Tibial nerve (tissue), 4 donors: ENCODE results near the gene FLII. TPM values are rescaled to one million over a fixed set of nuclear protein-coding genes. Genes with fewer than 3 reads are reported as not detected.

Experiments used
- DNase-seq, 2 donors: peaks; one replicate each; pipeline ENCODE4 v3.0.0-alpha.2; 2019; ENCODE audit warnings: low spot score in 2 of 2
- H3K27ac ChIP-seq, 4 donors: fragments of 200-600 bp; sonication (generic) in 3 of 4; one replicate each; pipeline ENCODE4 v1.5.1; 2017 to 2019; ENCODE audit warnings: mild to moderate bottlenecking in 1 of 4
- H3K27me3 ChIP-seq, 2 donors: fragments of 200-600 bp; sonication (generic) in 1 of 2; one replicate each; pipeline versions ENCODE4 v1.5.1 to v1.6.0; 2017 to 2019
- H3K36me3 ChIP-seq, 3 donors: fragments of 200-600 bp; sonication (generic); one replicate each; pipeline ENCODE4 v1.5.1; 2018 to 2019
- H3K4me1 ChIP-seq, 4 donors: fragments of 200-600 bp; sonication (generic) in 3 of 4; one replicate each; pipeline ENCODE4 v1.5.1; 2017 to 2019
- H3K4me3 ChIP-seq, 4 donors: fragments of 200-600 bp; sonication (generic) in 3 of 4; one replicate each; pipeline ENCODE4 v1.5.1; 2017 to 2019; ENCODE audit warnings: mild to moderate bottlenecking in 1 of 4, moderate library complexity in 1 of 4
- H3K9me3 ChIP-seq, 4 donors: fragments of 200-600 bp; sonication (generic) in 3 of 4; one replicate each; pipeline ENCODE4 v1.5.1; 2017 to 2019
- CTCF ChIP-seq, 5 experiments: fragments of 200-600 bp in 3 of 5; fragments of 450-650 bp in 2 of 5; sonication (generic) in 3 of 5; IDR thresholded peaks; one replicate each; pipeline ENCODE4 v1.5.1; 2016 to 2019; ENCODE audit warnings: antibody characterized with exemption in 5 of 5, mild to moderate bottlenecking in 3 of 5, moderate library complexity in 2 of 5
- EP300 ChIP-seq, 2 donors: sonication (generic); formaldehyde crosslinking; IDR thresholded peaks; one replicate each; pipeline ENCODE4 v1.6.1; 2017; ENCODE audit warnings: antibody characterized with exemption in 2 of 2, mild to moderate bottlenecking in 1 of 2
- POLR2A ChIP-seq, 2 donors: fragments of 450-650 bp; IDR thresholded peaks; one replicate each; pipeline ENCODE4 v1.6.1; 2017; ENCODE audit warnings: antibody characterized with exemption in 2 of 2, mild to moderate bottlenecking in 2 of 2, moderate library complexity in 2 of 2
- WGBS, 2 donors: methylation state at CpG; one replicate each; pipeline ENCODE4 v1.1.5; 2018; 5-methylcytosine and 5-hydroxymethylcytosine counted together
- total RNA-seq, 4 donors: library from RNA; depleted of rRNA; stranded (reverse); fragments of >200 nt; gene quantifications; one replicate each; pipeline ENCODE4 v1.1.0, GENCODE V29; 2016

Gene FLII
- total RNA-seq, 4 donors from 2014 or later = 284 to 466 (median 335) TPM

DNA sequence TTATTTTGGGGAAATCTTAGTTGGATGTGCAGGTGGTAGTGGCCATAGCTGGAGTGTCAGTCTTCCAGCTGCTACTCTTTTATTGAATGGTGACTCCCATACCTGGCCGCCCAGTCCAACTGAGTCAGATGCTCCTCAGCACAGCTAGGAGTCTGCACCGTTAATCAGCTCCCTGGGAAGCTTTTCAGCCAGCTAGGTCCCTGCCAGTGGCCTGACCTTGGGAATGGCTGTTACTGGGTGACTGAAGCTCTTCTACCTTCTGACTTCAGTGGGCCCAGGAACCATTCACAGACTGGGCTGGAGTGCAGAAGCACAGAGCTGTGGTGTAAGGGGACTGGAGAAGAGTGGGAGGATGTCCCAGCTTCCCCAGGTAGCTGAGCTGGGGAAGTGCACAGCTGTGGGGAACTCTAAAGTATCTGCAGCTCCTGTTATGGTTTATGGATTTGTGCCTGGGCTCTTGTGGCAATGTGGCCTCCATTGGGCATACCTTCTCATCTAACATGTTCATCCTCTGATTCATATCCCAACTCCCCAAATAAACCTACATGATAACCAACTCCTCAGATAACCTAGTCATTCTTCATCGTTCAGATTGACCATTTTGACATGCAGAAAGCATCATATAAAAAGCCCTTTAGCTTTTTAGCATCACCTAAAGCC, 60.9 kb downstream of the FLII start:
- Histone ChIP-seq H3K36me3 (peaks cover 0 to 71% (median 31%) of the 10 kb centered on the region in 3 donors), H3K27ac (no peak overlapping the region), H3K9me3 (no peaks in the 10 kb centered on the region), H3K4me3 (no peak overlapping the region), H3K4me1 (peaks cover 0 to 84% (median 5%) of the 10 kb centered on the region in 4 donors), H3K27me3 (no peaks in the 10 kb centered on the region)
- WGBS, 2 donors = 86 to 93% methylated on average over 3 of the region's 3 CpGs
- TF ChIP-seq EP300 (IDR thresholded peaks at IDR 0.05) = no peak
- no peak for TF ChIP-seq CTCF (IDR thresholded peaks at IDR 0.05)
- no peak for TF ChIP-seq POLR2A (IDR thresholded peaks at IDR 0.05)
- no peak for DNase-seq

GRCh38 chr17:18195246-18195645, 63.3 kb downstream of the FLII start:
- no peak for DNase-seq
- Histone ChIP-seq H3K36me3 (peaks cover 0 to 67% (median 31%) of the 10 kb centered on the region in 3 donors), H3K27me3 (no peaks in the 10 kb centered on the region), H3K9me3 (no peaks in the 10 kb centered on the region), H3K4me3 (no peak overlapping the region), H3K4me1 (peaks cover 0 to 91% (median 26%) of the 10 kb centered on the region in 4 donors), H3K27ac (no peak overlapping the region)
- no peak for TF ChIP-seq CTCF (IDR thresholded peaks at IDR 0.05)
- no peak for TF ChIP-seq POLR2A (IDR thresholded peaks at IDR 0.05)
- TF ChIP-seq EP300 (IDR thresholded peaks at IDR 0.05) = no peak
- WGBS, 2 donors = 78 to 80% methylated on average over 5 of the region's 5 CpGs

Other genes starting within 250 kb of the FLII start
- gene ATPAF2, start 219.6 kb downstream of the FLII start, total RNA-seq = 10 to 100 TPM; 24.0 to 43.7 (median 35.5) TPM
- 10 to 100 TPM; 13.2 to 19.4 (median 16.0) TPM for gene GID4, start 219.3 kb downstream of the FLII start, total RNA-seq
- 10 to 100 TPM; 29.5 to 55.1 (median 43.3) TPM for gene DRG2, start 170.8 kb downstream of the FLII start, total RNA-seq
- 1 to 10 TPM; 2.3 to 7.5 (median 2.9) TPM for gene MYO15A, start 150.0 kb downstream of the FLII start, total RNA-seq
- gene ALKBH5, start 74.9 kb downstream of the FLII start, total RNA-seq = 100 to 1,000 TPM in 1 of 4 donors, 10 to 100 TPM in 3; 73.9 to 110 (median 93.6) TPM
- 10 to 100 TPM; 20.9 to 30.2 (median 27.9) TPM for gene LLGL1, start 33.1 kb downstream of the FLII start, total RNA-seq
- gene MIEF2, start 1.9 kb upstream of the FLII start, total RNA-seq = 10 to 100 TPM; 16.2 to 31.7 (median 20.4) TPM
- 10 to 100 TPM; 47.9 to 92.4 (median 63.5) TPM for gene TOP3A, start 56.3 kb upstream of the FLII start, total RNA-seq
- gene SMCR8, start 56.6 kb upstream of the FLII start, total RNA-seq = 10 to 100 TPM; 11.4 to 13.5 (median 12.7) TPM
- gene SHMT1, start 104.8 kb upstream of the FLII start, total RNA-seq = 10 to 100 TPM; 48.0 to 69.5 (median 59.3) TPM
- not detected for gene EVPLL, start 119.0 kb upstream of the FLII start, total RNA-seq
- gene LGALS9C, start 218.1 kb upstream of the FLII start, total RNA-seq = not detected